Stimulated activated naive CD4-positive, alpha-beta T cell treated with Interleukin-2 at 50 U/mL for 16 hours (primary cell): ENCODE measurements around the gene GET4.

ENCODE experiments used
- DNase-seq: peaks from one replicate; lab custom pipeline; 2025; lab: John Stamatoyannopoulos, UW

GET4 gene, protein sequence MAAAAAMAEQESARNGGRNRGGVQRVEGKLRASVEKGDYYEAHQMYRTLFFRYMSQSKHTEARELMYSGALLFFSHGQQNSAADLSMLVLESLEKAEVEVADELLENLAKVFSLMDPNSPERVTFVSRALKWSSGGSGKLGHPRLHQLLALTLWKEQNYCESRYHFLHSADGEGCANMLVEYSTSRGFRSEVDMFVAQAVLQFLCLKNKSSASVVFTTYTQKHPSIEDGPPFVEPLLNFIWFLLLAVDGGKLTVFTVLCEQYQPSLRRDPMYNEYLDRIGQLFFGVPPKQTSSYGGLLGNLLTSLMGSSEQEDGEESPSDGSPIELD

DNA sequence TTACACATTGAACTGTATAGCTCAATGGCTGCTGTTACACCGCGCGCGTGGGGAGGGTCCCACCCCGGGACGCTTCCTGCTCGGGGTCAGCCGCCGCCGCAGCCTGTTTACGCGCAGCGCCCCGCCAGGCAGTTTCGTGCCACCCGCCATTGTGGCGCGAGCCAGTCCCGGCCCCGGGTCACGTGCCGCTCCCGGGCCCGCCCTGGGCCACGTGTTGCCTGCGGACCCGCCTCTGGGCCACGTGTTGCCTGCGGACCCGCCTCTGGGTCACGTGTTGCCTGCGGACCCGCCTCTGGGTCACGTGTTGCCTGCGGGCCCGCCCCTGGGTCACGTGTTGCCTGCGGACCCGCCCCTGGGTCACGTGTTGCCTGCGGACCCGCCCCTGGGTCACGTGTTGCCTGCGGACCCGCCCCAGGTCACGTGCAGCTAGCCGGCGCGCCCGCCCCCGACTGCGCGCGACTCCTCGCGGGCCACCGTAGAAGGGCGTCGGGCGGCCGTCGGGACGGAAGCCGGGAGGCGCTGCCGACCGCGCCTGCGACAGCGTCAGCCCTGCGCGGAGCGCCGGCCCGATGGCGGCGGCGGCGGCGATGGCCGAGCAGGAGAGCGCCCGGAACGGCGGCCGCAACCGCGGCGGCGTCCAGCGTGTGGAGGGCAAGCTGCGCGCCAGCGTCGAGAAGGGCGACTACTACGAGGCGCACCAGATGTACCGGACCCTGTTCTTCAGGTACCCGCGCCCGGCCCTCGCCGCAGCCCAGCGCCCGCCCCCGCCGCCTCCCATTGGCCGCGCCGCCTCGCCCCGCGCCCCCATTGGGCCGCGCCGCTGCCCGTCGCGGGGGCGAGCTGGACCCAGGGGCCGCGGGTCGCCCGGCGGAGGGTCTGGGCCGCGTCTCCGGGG lies at the start of gene GET4:
GET4 (plus strand) TSS at position 478 of the 895 bp plus-strand sequence; CDS start at position 570, 92 bp downstream.
- DNase-seq: peak; percentile 92

DNA sequence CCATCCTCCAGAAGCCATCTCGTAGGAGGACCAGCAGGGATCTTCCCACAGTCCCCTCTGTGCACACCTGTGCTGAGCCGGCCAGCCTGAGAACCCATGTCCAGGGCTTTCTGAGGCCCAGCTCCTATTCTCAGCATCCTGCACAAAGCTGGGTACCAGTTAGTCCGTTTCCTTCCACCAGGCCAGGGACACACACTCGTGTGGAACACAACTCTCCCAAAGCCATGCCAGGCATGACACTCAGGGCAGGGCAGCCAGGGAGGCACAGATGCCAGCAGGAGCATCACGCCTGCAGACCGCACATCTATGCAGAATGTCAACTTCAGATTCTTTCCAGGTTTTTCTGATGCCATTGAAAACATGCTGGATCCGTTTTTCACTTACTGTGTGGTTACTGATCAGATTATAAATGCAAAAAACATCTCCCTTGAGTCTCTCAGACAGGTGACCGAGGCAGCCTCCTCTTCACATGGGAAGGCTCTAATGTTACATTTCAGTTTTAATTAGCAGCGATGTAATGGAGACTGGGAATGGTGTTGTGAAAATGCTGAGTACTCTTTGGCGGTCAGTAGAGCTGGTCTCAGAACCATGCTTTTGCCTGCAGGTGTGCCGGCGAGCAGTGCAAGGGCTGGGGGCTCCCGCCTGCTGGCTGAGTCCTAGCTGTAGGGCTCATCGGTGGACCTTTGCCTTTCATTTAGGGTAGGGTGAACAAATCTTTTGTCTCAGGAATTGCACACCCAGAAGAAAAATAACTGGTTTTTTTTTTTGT lies 47.4 kb upstream of the GET4 start:
- DNase-seq: no peak

GRCh38 chr7:830069-830468 lies 46.3 kb upstream of the GET4 start:
- no peak for DNase-seq

- no peak for DNase-seq
These were observed 44.7 kb upstream of the GET4 start for GRCh38 chr7:831596-832166.

GRCh38 chr7:832167-832967 lies 44.0 kb upstream of the GET4 start, which contains the start of gene SUN1:
SUN1 (plus strand) TSS chr7:832476; CDS start chr7:832525, 49 bp downstream.
- DNase-seq: peak; percentile 67

- DNase-seq: no peak
These were observed 43.4 kb upstream of the GET4 start for GRCh38 chr7:832968-833424.

DNA sequence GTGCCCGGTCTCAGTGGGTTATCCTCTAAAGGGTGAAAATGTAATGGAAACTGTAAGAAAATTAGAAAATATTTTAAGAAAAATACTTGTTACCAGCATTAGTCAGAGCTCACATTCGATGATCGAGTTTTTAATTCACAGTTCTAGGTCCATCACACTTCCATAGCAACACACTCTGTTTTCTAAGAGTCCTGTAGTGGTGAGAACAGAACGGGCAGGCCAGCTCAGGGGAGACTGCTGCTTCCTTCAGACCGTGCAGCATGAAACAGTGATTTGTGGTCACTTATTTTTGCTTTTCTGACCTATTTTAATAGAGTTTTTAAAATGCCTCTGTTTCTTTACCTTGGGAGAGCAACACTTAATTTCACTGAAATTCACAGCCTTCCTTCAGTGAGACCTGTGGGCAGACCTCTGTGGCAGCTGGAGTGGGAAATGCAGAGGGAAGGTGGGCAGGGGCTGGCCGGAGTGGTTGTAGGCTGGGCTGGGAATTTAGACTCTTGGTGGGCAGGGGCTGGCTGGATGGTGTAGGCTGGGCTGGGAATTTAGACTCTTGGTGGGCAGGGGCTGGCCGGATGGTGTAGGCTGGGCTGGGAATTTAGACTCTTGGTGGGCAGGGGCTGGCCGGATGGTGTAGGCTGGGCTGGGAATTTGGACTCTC lies 42.6 kb upstream of the GET4 start:
- no peak for DNase-seq

DNA sequence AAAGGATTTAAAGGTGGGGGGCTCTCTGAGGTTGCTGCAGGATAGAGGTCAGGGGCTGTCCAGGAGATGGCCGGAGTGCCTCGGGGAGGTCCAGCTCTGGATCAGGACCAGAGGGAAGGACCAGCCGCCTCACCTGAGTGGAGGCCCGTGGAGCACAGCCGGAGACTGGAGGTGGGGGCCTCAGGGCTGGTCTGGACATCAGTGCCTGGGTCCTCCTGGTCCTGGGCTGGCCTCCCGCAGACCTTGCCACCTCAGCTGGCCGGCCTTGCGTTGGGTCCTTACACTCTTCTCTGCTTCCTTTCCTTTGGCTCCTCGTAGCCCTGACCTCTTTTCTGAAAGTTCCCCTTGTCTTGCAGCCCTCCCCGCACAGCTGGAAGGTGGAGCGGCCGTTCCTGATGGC lies 42.1 kb upstream of the GET4 start:
- no peak for DNase-seq

DNA sequence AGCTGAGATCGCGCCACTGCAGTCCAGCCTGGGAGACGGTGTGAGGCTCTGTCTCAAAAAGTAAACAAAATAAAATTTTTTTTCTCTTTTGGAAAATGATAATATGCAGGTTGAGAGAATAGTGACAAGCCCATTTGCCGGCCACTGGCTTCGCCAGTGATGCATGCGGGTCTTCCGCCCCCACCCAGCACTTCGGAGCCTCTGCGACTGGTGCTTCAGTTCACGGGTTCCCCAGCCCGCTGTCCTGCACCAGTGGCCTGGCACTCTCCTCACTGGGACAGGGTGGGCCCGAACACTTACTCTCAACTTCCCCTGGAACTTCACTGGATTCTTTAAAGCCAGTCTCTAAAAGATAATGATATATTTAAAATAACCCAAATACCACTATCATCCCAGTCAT lies 41.3 kb upstream of the GET4 start:
- DNase-seq: no peak

DNA sequence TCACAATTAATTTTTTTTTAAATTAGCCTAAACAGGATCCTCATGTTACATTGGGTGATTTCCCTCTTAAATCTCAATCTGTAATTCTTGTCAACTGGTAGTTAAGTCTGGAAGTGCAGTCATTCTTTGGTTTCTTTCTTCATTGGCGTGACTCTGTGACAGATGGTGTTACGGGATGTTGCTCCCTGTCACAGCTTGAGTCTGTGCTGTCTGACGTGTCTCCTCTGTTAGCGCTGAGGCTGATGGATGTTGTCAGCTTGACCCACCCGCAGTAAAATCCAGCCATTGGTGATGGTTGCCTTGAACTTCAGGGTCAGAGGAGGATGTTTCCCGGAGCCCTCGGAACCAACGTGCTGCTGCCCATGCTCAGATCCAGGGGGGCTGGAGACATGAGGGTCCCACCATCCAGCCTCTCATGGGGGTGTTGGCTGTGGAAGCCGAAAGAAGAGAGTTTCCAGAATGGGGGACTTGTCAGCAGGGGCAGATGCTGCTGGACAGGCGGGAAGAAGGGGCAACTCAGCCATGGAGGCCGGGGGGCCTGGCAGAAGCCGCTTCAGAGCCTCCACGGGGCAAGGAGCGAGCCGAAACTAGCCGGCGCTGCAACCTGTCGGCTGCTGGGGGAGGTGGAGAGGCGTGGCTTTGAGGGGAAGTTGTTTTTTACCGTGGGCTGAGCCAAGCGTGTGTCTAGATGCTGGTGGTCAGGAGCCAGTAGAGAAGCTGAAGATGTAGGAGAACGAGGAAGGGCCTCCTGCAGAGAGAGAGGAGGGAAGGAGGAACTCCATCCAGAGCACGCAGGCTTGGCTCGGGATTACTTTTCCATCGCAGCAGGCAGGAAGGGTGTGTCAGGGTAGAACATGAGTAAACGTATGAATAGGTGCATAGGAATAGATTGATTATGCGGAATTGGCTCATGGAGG lies 40.6 kb upstream of the GET4 start:
- DNase-seq: no peak

GRCh38 chr7:836429-836828 lies 39.9 kb upstream of the GET4 start:
- DNase-seq: no peak

- no peak for DNase-seq
These were observed 39.4 kb upstream of the GET4 start for GRCh38 chr7:837001-837400.

- no peak for DNase-seq
These were observed 36.3 kb upstream of the GET4 start for GRCh38 chr7:840001-840600.

- no peak for DNase-seq
These were observed 34.4 kb upstream of the GET4 start for GRCh38 chr7:841943-842342.

- DNase-seq: no peak
These were observed 33.8 kb upstream of the GET4 start for GRCh38 chr7:842431-843031.

DNA sequence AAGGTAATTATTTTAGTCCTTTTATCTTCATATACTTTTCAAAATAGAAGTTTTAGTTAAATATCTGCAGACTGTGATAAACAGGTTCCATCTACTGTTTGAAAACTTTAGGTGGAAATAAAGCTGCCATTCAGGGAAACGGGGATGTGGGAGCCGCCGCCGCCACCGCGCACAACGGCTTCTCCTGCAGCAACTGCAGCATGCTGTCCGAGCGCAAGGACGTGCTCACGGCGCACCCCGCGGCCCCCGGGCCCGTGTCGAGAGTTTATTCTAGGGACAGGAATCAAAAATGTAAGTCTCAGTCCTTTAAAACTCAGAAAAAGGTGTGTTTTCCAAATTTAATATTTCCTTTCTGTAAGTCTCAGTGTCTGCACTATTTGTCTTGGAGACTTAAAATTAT lies 33.1 kb upstream of the GET4 start:
- DNase-seq: no peak

GRCh38 chr7:844043-844442 lies 32.3 kb upstream of the GET4 start:
- DNase-seq: no peak

- no peak for DNase-seq
These were observed 31.8 kb upstream of the GET4 start for GRCh38 chr7:844514-844913.

DNA sequence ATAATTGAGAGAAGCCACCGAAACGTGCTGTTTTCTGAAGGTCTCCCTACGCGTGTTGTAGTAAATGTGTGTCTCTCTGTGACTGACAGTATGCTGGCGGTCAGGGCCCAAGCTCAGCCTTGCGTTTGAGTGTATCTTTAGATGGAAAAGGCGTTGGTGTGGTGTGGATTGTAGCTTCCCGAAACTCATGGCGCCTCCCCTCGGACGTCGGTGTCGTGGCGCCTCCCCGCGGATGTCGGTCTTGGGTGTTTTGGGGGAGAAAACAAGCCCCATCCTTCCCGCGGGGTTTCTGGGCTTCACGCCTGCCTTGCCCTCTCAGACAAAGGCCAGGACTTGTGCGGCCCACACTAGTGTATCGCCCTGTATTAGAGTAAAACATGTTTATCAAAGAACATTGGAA lies 31.3 kb upstream of the GET4 start:
- no peak for DNase-seq
